IPS-NIHi7 (cell line): ENCODE results near the gene PEX5L.
A peak's percentile ranks its signal among the peaks of the same experiment; 100 is the strongest.

Experiments used
- DNase-seq: peaks from one replicate; pipeline ENCODE4 v3.0.0; 2012; ENCODE audit warnings: mixed read lengths; ENCODE audit errors: extremely low spot score

The PEX5L gene

GRCh38 chr3:179956416-179956830, 80.3 kb downstream of the PEX5L start:
- no peak for DNase-seq

GRCh38 chr3:179955809-179956208, 80.9 kb downstream of the PEX5L start:
- no peak for DNase-seq

GRCh38 chr3:179955286-179955685, 81.5 kb downstream of the PEX5L start:
- no peak for DNase-seq

- DNase-seq, result no peak
These were observed 82.5 kb downstream of the PEX5L start for GRCh38 chr3:179953993-179954870.

GRCh38 chr3:179950840-179951239, 85.9 kb downstream of the PEX5L start:
- DNase-seq, result no peak

- DNase-seq, result no peak
These were observed 86.9 kb downstream of the PEX5L start for GRCh38 chr3:179949869-179950268.

GRCh38 chr3:179949412-179949811, 87.3 kb downstream of the PEX5L start:
- no peak for DNase-seq

- no peak for DNase-seq
These were observed 88.0 kb downstream of the PEX5L start for GRCh38 chr3:179948740-179949139.

- DNase-seq, result no peak
These were observed 91.2 kb downstream of the PEX5L start for GRCh38 chr3:179945569-179945968.

- DNase-seq, result no peak
These were observed 93.4 kb downstream of the PEX5L start for GRCh38 chr3:179943117-179943880.

GRCh38 chr3:179942553-179943075, 94.1 kb downstream of the PEX5L start:
- DNase-seq, result no peak

- no peak for DNase-seq
These were observed 101.0 kb downstream of the PEX5L start for GRCh38 chr3:179935710-179936109.

- no peak for DNase-seq
These were observed 102.8 kb downstream of the PEX5L start for GRCh38 chr3:179933914-179934313.

GRCh38 chr3:179933080-179933479, 103.7 kb downstream of the PEX5L start:
- DNase-seq, result no peak

- DNase-seq, result no peak
These were observed 104.1 kb downstream of the PEX5L start for GRCh38 chr3:179932674-179933073.

- peak; percentile 61 for DNase-seq
These were observed 107.6 kb downstream of the PEX5L start for GRCh38 chr3:179929091-179929529.

GRCh38 chr3:179927191-179927590, 109.5 kb downstream of the PEX5L start:
- DNase-seq, result peak; percentile 20

GRCh38 chr3:179921951-179922350, 114.8 kb downstream of the PEX5L start:
- DNase-seq, result no peak

GRCh38 chr3:179921500-179921899, 115.2 kb downstream of the PEX5L start:
- DNase-seq, result no peak

GRCh38 chr3:179907784-179908482, 128.8 kb downstream of the PEX5L start:
- DNase-seq, result no peak

GRCh38 chr3:179902061-179902460, 134.7 kb downstream of the PEX5L start:
- DNase-seq, result no peak

- DNase-seq, result peak; percentile 83
These were observed 138.7 kb downstream of the PEX5L start for GRCh38 chr3:179898024-179898423.
